ENCODE results near the gene ARMC3. TPM values are rescaled to one million over a fixed set of nuclear protein-coding genes. Genes with fewer than 3 reads are reported as not detected.
"Not testable (repeated sequence)": the region's sequence is repeated elsewhere in the genome, so short reads cannot be mapped to it uniquely, and the experiment has no call there.

Gene ARMC3
- total RNA-seq, 5 donors from 2014 or later (not counting 1 experiment from before 2014, with no cell fraction given): not detected

GRCh38 chr10:22915314-22915713 lies 12.5 kb upstream of the ARMC3 start:
- Histone ChIP-seq H3K9me3 (peaks cover 2% of the 10 kb centered on the region), H3K27me3 (replicated peaks in 1 of 2; ENCODE audit: control insufficient read depth in 2 of 2, extremely low read depth in 1 of 2, insufficient read depth in 2 of 2, low read length in 1 of 2) (peaks cover 0 to 4% of the 10 kb centered on the region in 2 experiments), H3K36me3 (ENCODE audit: control insufficient read depth in 2 of 2, extremely low read depth in 1 of 2, insufficient read depth in 1 of 2, low read length in 1 of 2) (no peaks in the 10 kb centered on the region), H3K4me3 (ENCODE audit: control insufficient read depth in 1 of 2, extremely low read depth in 1 of 2, low read length in 1 of 2) (no peak overlapping the region), H3K4me1 (ENCODE audit: control insufficient read depth in 1 of 2, extremely low read depth in 1 of 2, insufficient read depth in 2 of 2, low read length in 2 of 2) (no peaks in the 10 kb centered on the region), H3K27ac (ENCODE audit: low read length) (no peak overlapping the region)
- no peak for ATAC-seq (replicated peaks in 1 of 4)
- POLR2A ChIA-PET: interaction anchor here in 1 of 2 donors (0.6 kb wide), 1 partner anchor 434 kb away, joined by 3 read pairs; no protein-coding TSS in a partner anchor
- H3K27me3 Mint-ChIP-seq: peaks cover 0 to 2% of the 10 kb centered on the region in 2 donors
- peaks cover 3% of the 10 kb centered on the region for H3K36me3 Mint-ChIP-seq
- CTCF ChIA-PET: no interaction called here
- no peak overlapping the region for H3K4me3 Mint-ChIP-seq
- H3K4me1 Mint-ChIP-seq: peaks cover 3 to 8% (median 7%) of the 10 kb centered on the region in 3 donors
- no peak overlapping the region for H3K27ac Mint-ChIP-seq
- no peak for DNase-seq
- WGBS (ENCODE audit: insufficient coverage): no CpG with 5 or more reads among the region's 3 CpGs
- peaks cover 3 to 4% (median 4%) of the 10 kb centered on the region in 3 donors for H3K9me3 Mint-ChIP-seq

GRCh38 chr10:22925088-22925487 lies 2.8 kb upstream of the ARMC3 start:
- no peak overlapping the region for H3K4me3 Mint-ChIP-seq
- CTCF ChIA-PET: no interaction called here
- H3K27ac Mint-ChIP-seq: no peak overlapping the region
- Histone ChIP-seq H3K4me3 (ENCODE audit: control insufficient read depth in 1 of 2, extremely low read depth in 1 of 2, low read length in 1 of 2) (no peak overlapping the region), H3K27me3 (replicated peaks in 1 of 2; ENCODE audit: control insufficient read depth in 2 of 2, extremely low read depth in 1 of 2, insufficient read depth in 2 of 2, low read length in 1 of 2) (peaks cover 0 to 14% of the 10 kb centered on the region in 2 experiments), H3K27ac (ENCODE audit: low read length) (no peak overlapping the region), H3K9me3 (no peaks in the 10 kb centered on the region), H3K36me3 (ENCODE audit: control insufficient read depth in 2 of 2, extremely low read depth in 1 of 2, insufficient read depth in 1 of 2, low read length in 1 of 2) (no peaks in the 10 kb centered on the region), H3K4me1 (ENCODE audit: control insufficient read depth in 1 of 2, extremely low read depth in 1 of 2, insufficient read depth in 2 of 2, low read length in 2 of 2) (peaks cover 2 to 11% of the 10 kb centered on the region in 2 experiments)
- H3K36me3 Mint-ChIP-seq: peaks cover 2% of the 10 kb centered on the region
- H3K9me3 Mint-ChIP-seq: peaks cover 0 to 7% (median 3%) of the 10 kb centered on the region in 3 donors
- POLR2A ChIA-PET: interaction anchor here in 1 of 2 donors (0.6 kb wide), 1 partner anchor 1598 kb away, joined by 4 read pairs; no protein-coding TSS in a partner anchor
- no peak for DNase-seq
- no peaks in the 10 kb centered on the region for H3K4me1 Mint-ChIP-seq
- WGBS (ENCODE audit: insufficient coverage): 29% methylated on average over 1 of the region's 1 CpG
- ATAC-seq (replicated peaks in 1 of 4): no peak
- H3K27me3 Mint-ChIP-seq: peaks cover 4 to 16% of the 10 kb centered on the region in 2 donors

- POLR2A ChIA-PET: interaction anchor here (0.6 to 0.9 kb wide), 2 partner anchors 14 to 223 kb away, joined by 3 read pairs; no protein-coding TSS in a partner anchor
Measured at GRCh38 chr10:22927166-22927565, 687 bp upstream of the ARMC3 start.

GRCh38 chr10:22929053-22929452 lies 1.2 kb downstream of the ARMC3 start:
- H3K9me3 ChIP-seq; H3K36me3 Mint-ChIP-seq; DNase-seq; H3K27ac ChIP-seq (ENCODE audit: low read length); H3K27me3 Mint-ChIP-seq; H3K4me3 Mint-ChIP-seq; ATAC-seq (replicated peaks in 1 of 4); H3K4me1 Mint-ChIP-seq; H3K27ac Mint-ChIP-seq; H3K4me3 ChIP-seq (ENCODE audit: control insufficient read depth in 1 of 2, extremely low read depth in 1 of 2, low read length in 1 of 2); POLR2A ChIA-PET; H3K9me3 Mint-ChIP-seq; H3K36me3 ChIP-seq (ENCODE audit: control insufficient read depth in 2 of 2, extremely low read depth in 1 of 2, insufficient read depth in 1 of 2, low read length in 1 of 2): not testable (repeated sequence)
- WGBS (ENCODE audit: insufficient coverage): no CpG with 5 or more reads among the region's 4 CpGs
- Histone ChIP-seq H3K27me3 (replicated peaks in 1 of 2; ENCODE audit: control insufficient read depth in 2 of 2, extremely low read depth in 1 of 2, insufficient read depth in 2 of 2, low read length in 1 of 2) (peaks cover 0 to 14% of the 10 kb centered on the region in 2 experiments), H3K4me1 (ENCODE audit: control insufficient read depth in 1 of 2, extremely low read depth in 1 of 2, insufficient read depth in 2 of 2, low read length in 2 of 2) (peaks cover 2 to 11% of the 10 kb centered on the region in 2 experiments)
- CTCF ChIA-PET: interaction anchor here in 1 of 2 donors (0.6 to 0.7 kb wide), 2 partner anchors 352 to 692 kb away, joined by 3 to 4 read pairs; no protein-coding TSS in a partner anchor

More at GRCh38 chr10:22927166-22927565, 687 bp upstream of the ARMC3 start:
- CTCF ChIA-PET: interaction anchor here in 1 of 2 donors (0.6 to 1.0 kb wide), 2 partner anchors 9 to 913 kb away, joined by 3 to 8 read pairs; no protein-coding TSS in a partner anchor
- Histone ChIP-seq H3K4me3 (ENCODE audit: control insufficient read depth in 1 of 2, extremely low read depth in 1 of 2, low read length in 1 of 2) (peak overlapping the region; percentile 52 to 83), H3K4me1 (ENCODE audit: control insufficient read depth in 1 of 2, extremely low read depth in 1 of 2, insufficient read depth in 2 of 2, low read length in 2 of 2) (peaks cover 2 to 11% of the 10 kb centered on the region in 2 experiments), H3K9me3 (no peaks in the 10 kb centered on the region), H3K27ac (ENCODE audit: low read length) (no peak overlapping the region), H3K27me3 (replicated peaks in 1 of 2; ENCODE audit: control insufficient read depth in 2 of 2, extremely low read depth in 1 of 2, insufficient read depth in 2 of 2, low read length in 1 of 2) (peaks cover 0 to 14% of the 10 kb centered on the region in 2 experiments), H3K36me3 (ENCODE audit: control insufficient read depth in 2 of 2, extremely low read depth in 1 of 2, insufficient read depth in 1 of 2, low read length in 1 of 2) (no peaks in the 10 kb centered on the region)
- peaks cover 2% of the 10 kb centered on the region for H3K36me3 Mint-ChIP-seq
- ATAC-seq (replicated peaks in 1 of 4) (peak in 1 of 4 experiments; percentile 19), DNase-seq (no peak)
- H3K4me3 Mint-ChIP-seq: no peak overlapping the region
- no peak overlapping the region for H3K27ac Mint-ChIP-seq
- peaks cover 0 to 2% (median 0%) of the 10 kb centered on the region in 3 donors for H3K9me3 Mint-ChIP-seq
- 77% methylated on average over 9 of the region's 9 CpGs for WGBS (ENCODE audit: insufficient coverage)
- H3K4me1 Mint-ChIP-seq: no peaks in the 10 kb centered on the region
- H3K27me3 Mint-ChIP-seq: peaks cover 4 to 8% of the 10 kb centered on the region in 2 donors

- ChIA-PET CTCF (interaction anchor here in 1 of 2 donors (0.5 kb wide), 1 partner anchor 1261 kb away, joined by 8 read pairs; no protein-coding TSS in a partner anchor), POLR2A (no interaction called here)
- H3K4me1 Mint-ChIP-seq: no peaks in the 10 kb centered on the region
- H3K36me3 Mint-ChIP-seq: no peaks in the 10 kb centered on the region
- Histone ChIP-seq H3K9me3 (no peaks in the 10 kb centered on the region), H3K27ac (ENCODE audit: low read length) (no peak overlapping the region), H3K36me3 (ENCODE audit: control insufficient read depth in 2 of 2, extremely low read depth in 1 of 2, insufficient read depth in 1 of 2, low read length in 1 of 2) (no peaks in the 10 kb centered on the region), H3K27me3 (replicated peaks in 1 of 2; ENCODE audit: control insufficient read depth in 2 of 2, extremely low read depth in 1 of 2, insufficient read depth in 2 of 2, low read length in 1 of 2) (peaks cover 0 to 14% of the 10 kb centered on the region in 2 experiments), H3K4me3 (ENCODE audit: control insufficient read depth in 1 of 2, extremely low read depth in 1 of 2, low read length in 1 of 2) (no peak overlapping the region), H3K4me1 (ENCODE audit: control insufficient read depth in 1 of 2, extremely low read depth in 1 of 2, insufficient read depth in 2 of 2, low read length in 2 of 2) (peaks cover 2 to 11% of the 10 kb centered on the region in 2 experiments)
- no peak for ATAC-seq (replicated peaks in 1 of 4)
- no peak overlapping the region for H3K4me3 Mint-ChIP-seq
- WGBS (ENCODE audit: insufficient coverage): no CpG with 5 or more reads among the region's 2 CpGs
- peaks cover 3 to 4% of the 10 kb centered on the region in 2 donors for H3K27me3 Mint-ChIP-seq
- H3K9me3 Mint-ChIP-seq: no peaks in the 10 kb centered on the region
- no peak overlapping the region for H3K27ac Mint-ChIP-seq
- DNase-seq: no peak
Measured at GRCh38 chr10:22931948-22932347, 4.1 kb downstream of the ARMC3 start.

GRCh38 chr10:22932626-22933370 lies 4.9 kb downstream of the ARMC3 start:
- Mint-ChIP-seq H3K27me3 (peaks cover 3 to 4% of the 10 kb centered on the region in 2 donors), H3K27ac (no peak overlapping the region), H3K4me1 (no peaks in the 10 kb centered on the region), H3K4me3 (no peak overlapping the region), H3K36me3 (no peaks in the 10 kb centered on the region), H3K9me3 (no peaks in the 10 kb centered on the region)
- WGBS (ENCODE audit: insufficient coverage): 80% methylated on average over 1 of the region's 5 CpGs
- ATAC-seq (replicated peaks in 1 of 4): no peak
- Histone ChIP-seq H3K36me3 (ENCODE audit: control insufficient read depth in 2 of 2, extremely low read depth in 1 of 2, insufficient read depth in 1 of 2, low read length in 1 of 2) (no peaks in the 10 kb centered on the region), H3K9me3 (no peaks in the 10 kb centered on the region), H3K4me1 (ENCODE audit: control insufficient read depth in 1 of 2, extremely low read depth in 1 of 2, insufficient read depth in 2 of 2, low read length in 2 of 2) (peaks cover 2 to 5% of the 10 kb centered on the region in 2 experiments), H3K27me3 (replicated peaks in 1 of 2; ENCODE audit: control insufficient read depth in 2 of 2, extremely low read depth in 1 of 2, insufficient read depth in 2 of 2, low read length in 1 of 2) (peaks cover 0 to 8% of the 10 kb centered on the region in 2 experiments), H3K27ac (ENCODE audit: low read length) (no peak overlapping the region), H3K4me3 (ENCODE audit: control insufficient read depth in 1 of 2, extremely low read depth in 1 of 2, low read length in 1 of 2) (no peak overlapping the region)
- ChIA-PET CTCF (no interaction called here), POLR2A (no interaction called here)
- DNase-seq: no peak

Measured in T-cell (primary cell).